Activated T-cell treated with anti-CD3 and anti-CD28 coated beads, Interleukin-2, amount 50 U/mL, for 48 hours (primary cell): Measurements from ENCODE around the gene MUS81.

Source experiments
- DNase-seq, 2 experiments: peaks; one replicate each; pipeline ENCODE4 v3.0.0-alpha.2; 2020

Gene MUS81

GRCh38 chr11:65861533-65862183 is 1.4 kb downstream of the MUS81 start:
- DNase-seq, result peak in 1 of 2 experiments; percentile 16

- no peak for DNase-seq
Measured at GRCh38 chr11:65862191-65862735, 2.0 kb downstream of the MUS81 start.

GRCh38 chr11:65862941-65863888 is 3.0 kb downstream of the MUS81 start:
- DNase-seq, result peak in 1 of 2 experiments; percentile 17

GRCh38 chr11:65863889-65864705 is 3.9 kb downstream of the MUS81 start:
- no peak for DNase-seq

GRCh38 chr11:65864706-65865471 is 4.7 kb downstream of the MUS81 start:
- DNase-seq, result no peak

GRCh38 chr11:65865550-65866172 is 5.4 kb downstream of the MUS81 start:
- DNase-seq, result no peak

GRCh38 chr11:65866509-65867283 is 6.5 kb downstream of the MUS81 start:
- no peak for DNase-seq

- peak; percentile 51 to 59 for DNase-seq
Measured at GRCh38 chr11:65867284-65868071, 7.2 kb downstream of the MUS81 start.

- DNase-seq, result no peak
Measured at GRCh38 chr11:65868076-65868667, 7.9 kb downstream of the MUS81 start.

- DNase-seq, result no peak
Measured at GRCh38 chr11:65868907-65869306, 8.7 kb downstream of the MUS81 start.

GRCh38 chr11:65869643-65870306 is 9.5 kb downstream of the MUS81 start:
- no peak for DNase-seq

GRCh38 chr11:65870307-65870658 is 10.1 kb downstream of the MUS81 start:
- no peak for DNase-seq

- DNase-seq, result peak in 1 of 2 experiments; percentile 44
Measured at GRCh38 chr11:65870706-65871681, 10.8 kb downstream of the MUS81 start.

- no peak for DNase-seq
Measured at GRCh38 chr11:65871811-65872548, 11.7 kb downstream of the MUS81 start.

- DNase-seq, result no peak
Measured at GRCh38 chr11:65872586-65873317, 12.5 kb downstream of the MUS81 start, which contains the start of gene EFEMP2. EFEMP2 (minus strand) TSS chr11:65872800; CDS start chr11:65872354, 446 bp downstream.
